Pancreas (tissue), 10 donors: Measurements from ENCODE around the gene GPR142. TPM values are rescaled to one million over a fixed set of nuclear protein-coding genes. Genes with fewer than 3 reads are reported as not detected.

Experiments
- ATAC-seq, 4 donors: fragments of 200-7000 bp; cut with Tn5 transposase; one replicate each; pipeline versions ENCODE4 v1.8.0 to v1.9.1; 2020; ENCODE audit warnings: mild to moderate bottlenecking in 4 of 4, moderate library complexity in 4 of 4
- DNase-seq, 6 donors: peaks; one replicate each; pipeline ENCODE4 v3.0.0-alpha.2; 2020
- FAIRE-seq: peaks from 2 replicates; lab custom pipeline; 2012; peaks lifted over from hg19 to GRCh38; lab: Jason Lieb, UNC
- H3K27ac ChIP-seq, 4 donors: fragments of 200-600 bp; sonication (generic); 1 replicate in 3 of 4; 2 replicates in 1 of 4; pipeline versions ENCODE4 v1.5.0 to v1.8.0; 2020
- H3K27me3 ChIP-seq, 4 donors: fragments of 200-600 bp; one replicate each; pipeline ENCODE4 v1.8.0; 2021
- H3K36me3 ChIP-seq, 3 donors: fragments of 200-600 bp; sonication (generic) in 1 of 3; one replicate each; pipeline versions ENCODE4 v1.5.0 to v1.8.0; 2020 to 2021
- H3K4me1 ChIP-seq, 3 donors: fragments of 200-600 bp; one replicate each; pipeline ENCODE4 v1.8.0; 2021
- H3K4me3 ChIP-seq, 4 donors: fragments of 200-600 bp; sonication (generic) in 2 of 4; one replicate each; pipeline versions ENCODE4 v1.5.0 to v1.8.0; 2020 to 2021
- H3K9me3 ChIP-seq, 4 donors: fragments of 200-600 bp; one replicate each; pipeline ENCODE4 v1.8.0; 2021
- CTCF ChIP-seq, 4 donors: fragments of 200-600 bp; sonication (generic) in 3 of 4; IDR thresholded peaks; one replicate each; pipeline versions ENCODE4 v1.5.0 to v1.8.0; 2021; ENCODE audit warnings: antibody characterized with exemption in 4 of 4
- WGBS, 2 donors: extraction: QIAGEN DNeasy Blood & Tissue Kit; methylation state at CpG; one replicate each; pipeline ENCODE4 v1.1.7; 2013; 5-methylcytosine and 5-hydroxymethylcytosine counted together
- intact Hi-C, 3 donors: fragments of 100-400 bp; cut with DNase I; formaldehyde crosslinking; loops; one replicate each; pipeline versions ENCODE4 v1.11.1 to v1.14.2; 2022
- polyA plus RNA-seq, 2 donors: library from polyadenylated mRNA; stranded (reverse); fragments of 200-250 nt; gene quantifications; one replicate each; pipeline ENCODE4 v1.2.3, GENCODE V29; 2013
- total RNA-seq, 6 donors: library from RNA; stranded (reverse); fragmentation: NEBNext Ultra II Directional in 4 of 6; extraction: Animal tissue kit (Norgen Biotek cat#: 25700) in 4 of 6; gene quantifications; one replicate each; pipeline versions ENCODE4 v1.2.1 to v1.2.4, GENCODE V29; 2021 to 2023
- donor health status: healthy with polysubstance abuse.
- donor health status: DM: no; HTN: no; CAD: no; lungs with moderate emphysema.
- donor health status: DM: no; HTN: no; CAD: no.
- donor health status: control.
- donor health status: control.
- donor health status: Bipolar disorder and iron deficiency.
- donor health status: DM: yes; HTN: yes; CAD: no.
- donor health status: DM: no; HTN: no; CAD: no.
- donor health status: DM: no; HTN: no; CAD: no.
- donor health status: DM: yes; HTN: yes; CAD: no.

The GPR142 gene
- total RNA-seq (under 1 TPM; 0.22 to 0.86 (median 0.43) TPM), polyA plus RNA-seq (1 to 10 TPM in 1 of 2 donors, under 1 TPM in 1; 0.61 to 2.8 TPM)

DNA sequence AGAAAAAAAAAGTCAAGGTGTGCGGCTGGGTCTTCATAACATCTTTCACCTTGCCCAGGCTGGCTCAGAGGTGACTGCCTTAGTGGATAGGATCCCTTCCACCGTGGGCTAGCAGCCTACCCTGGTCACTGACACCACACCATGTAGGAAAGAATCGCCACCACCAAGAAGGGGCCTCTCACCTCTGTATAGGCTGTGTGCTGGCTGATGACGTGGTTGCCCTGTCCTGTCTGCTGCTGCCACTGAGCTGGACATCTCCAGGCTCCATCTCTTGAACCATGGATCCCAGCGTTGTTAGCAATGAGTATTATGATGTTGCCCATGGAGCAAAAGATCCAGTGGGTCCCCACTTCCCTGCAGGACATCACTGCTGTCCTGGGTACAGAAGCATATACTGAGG lies at the start of gene GPR142:
Gene GPR142 (plus strand): TSS at position 301 of the 400 bp plus-strand sequence. CDS start 2,035 bp downstream, outside the sequence.
- Histone ChIP-seq H3K4me1 (peaks cover 0 to 4% (median 0%) of the 10 kb centered on the region in 3 donors), H3K4me3 (no peak within 1 kb of the TSS), H3K27ac (no peak within 1 kb of the TSS), H3K36me3 (no peaks in the 10 kb centered on the region), H3K27me3 (no peaks in the 10 kb centered on the region), H3K9me3 (no peaks in the 10 kb centered on the region)
- FAIRE-seq (no peak), DNase-seq (peak in 1 of 6 donors; percentile 2), ATAC-seq (no peak)
- no peak for TF ChIP-seq CTCF (IDR thresholded peaks at IDR 0.05)
- 67 to 73% methylated on average over 5 of the region's 5 CpGs for WGBS, 2 donors
- intact Hi-C loops = no loop called here

DNA sequence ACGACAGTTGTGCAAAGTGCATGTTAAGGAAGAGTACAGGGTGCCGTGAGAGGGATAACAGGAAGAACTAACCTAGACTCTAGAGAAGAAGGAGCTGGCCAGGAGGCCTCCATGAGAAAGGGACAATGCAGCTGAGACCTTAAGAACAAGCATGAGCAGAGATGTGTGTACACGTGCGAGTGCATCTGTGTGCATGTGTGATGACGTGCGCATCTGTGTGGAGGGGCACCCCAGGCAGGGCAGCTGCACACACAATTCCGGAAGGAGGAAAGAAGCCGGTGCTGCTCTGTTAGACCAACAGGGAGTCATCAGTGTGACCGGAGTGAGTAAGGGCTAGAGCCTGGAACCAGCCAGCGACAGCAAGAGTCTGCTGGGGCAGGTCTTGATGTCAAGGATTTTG lies 48.9 kb upstream of the GPR142 start:
- no peak for DNase-seq
- Histone ChIP-seq H3K4me3 (no peak overlapping the region), H3K9me3 (no peaks in the 10 kb centered on the region), H3K27me3 (no peaks in the 10 kb centered on the region), H3K27ac (no peak overlapping the region), H3K36me3 (no peaks in the 10 kb centered on the region), H3K4me1 (no peaks in the 10 kb centered on the region)
- TF ChIP-seq CTCF (IDR thresholded peaks at IDR 0.05) = no peak
- no peak for FAIRE-seq
- 79 to 80% methylated on average over 10 of the region's 10 CpGs for WGBS, 2 donors
- intact Hi-C loops = no loop called here
- no peak for ATAC-seq

- Histone ChIP-seq H3K9me3 (no peaks in the 10 kb centered on the region), H3K4me1 (no peaks in the 10 kb centered on the region), H3K27ac (no peak overlapping the region), H3K27me3 (no peaks in the 10 kb centered on the region), H3K36me3 (no peaks in the 10 kb centered on the region), H3K4me3 (no peak overlapping the region)
- WGBS, 2 donors = 82 to 86% methylated on average over 6 of the region's 6 CpGs
- DNase-seq = no peak
- no peak for ATAC-seq
- FAIRE-seq = no peak
- no peak for TF ChIP-seq CTCF (IDR thresholded peaks at IDR 0.05)
- intact Hi-C loops = no loop called here
These were observed 42.8 kb upstream of the GPR142 start for GRCh38 chr17:74324521-74324920.

DNA sequence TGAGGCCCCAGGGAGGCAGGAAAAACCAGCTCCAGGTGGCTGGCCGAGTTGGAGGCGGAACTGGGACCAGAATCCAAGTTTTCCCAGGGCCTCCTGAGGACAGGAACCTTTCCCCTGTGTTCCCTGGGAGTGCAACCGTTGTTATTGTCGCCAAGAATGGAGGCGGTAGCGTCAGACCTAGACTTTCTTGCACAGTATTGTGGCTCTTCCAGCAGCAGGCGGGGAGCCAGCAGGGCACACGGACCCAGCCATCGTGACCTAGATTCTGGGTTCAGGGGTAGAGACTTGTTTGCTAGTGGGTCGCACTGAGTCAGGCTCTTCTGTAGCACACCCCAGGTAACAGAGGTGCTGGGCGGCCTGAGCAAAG lies 41.9 kb upstream of the GPR142 start:
- intact Hi-C loops = no loop called here
- H3K27ac ChIP-seq = no peak overlapping the region
- H3K27me3 ChIP-seq = no peaks in the 10 kb centered on the region
- H3K4me3 ChIP-seq = peak overlapping the region in 1 of 4 donors; percentile 44
- no peaks in the 10 kb centered on the region for H3K4me1 ChIP-seq
- 32 to 35% methylated on average over 11 of the region's 11 CpGs for WGBS, 2 donors
- DNase-seq (no peak), ATAC-seq (peak in 3 of 4 donors; percentile 13 to 26 (median 17)), FAIRE-seq (no peak)
- no peaks in the 10 kb centered on the region for H3K36me3 ChIP-seq
- no peak for TF ChIP-seq CTCF (IDR thresholded peaks at IDR 0.05)
- H3K9me3 ChIP-seq = no peaks in the 10 kb centered on the region

GRCh38 chr17:74325743-74326379 lies 41.4 kb upstream of the GPR142 start, which contains the start of gene KIF19:
KIF19 (plus strand) TSS chr17:74326226; CDS start chr17:74326350, 124 bp downstream.
- ATAC-seq = peak; percentile 43 to 90 (median 86)
- H3K36me3 ChIP-seq = no peaks in the 10 kb centered on the region
- FAIRE-seq = no peak
- no peaks in the 10 kb centered on the region for H3K4me1 ChIP-seq
- H3K9me3 ChIP-seq = no peaks in the 10 kb centered on the region
- WGBS, 2 donors = 4 to 6% methylated on average over 49 to 73 of the region's 73 CpGs
- H3K27me3 ChIP-seq = no peaks in the 10 kb centered on the region
- TF ChIP-seq CTCF (IDR thresholded peaks at IDR 0.05) = no peak
- intact Hi-C loops = no loop called here
- H3K27ac ChIP-seq = no peak within 1 kb of the TSS
- peak within 1 kb of the TSS in 2 of 4 donors; percentile 21 to 44 for H3K4me3 ChIP-seq
- DNase-seq = peak in 4 of 6 donors; percentile 18 to 76 (median 28)
